ENCODE results near the gene TSC2. TPM values are rescaled to one million over a fixed set of nuclear protein-coding genes. Genes with fewer than 3 reads are reported as not detected.

The TSC2 gene
- total and polyA plus RNA-seq, 8 donors, result 51.0 to 172 (median 83.6) TPM

DNA sequence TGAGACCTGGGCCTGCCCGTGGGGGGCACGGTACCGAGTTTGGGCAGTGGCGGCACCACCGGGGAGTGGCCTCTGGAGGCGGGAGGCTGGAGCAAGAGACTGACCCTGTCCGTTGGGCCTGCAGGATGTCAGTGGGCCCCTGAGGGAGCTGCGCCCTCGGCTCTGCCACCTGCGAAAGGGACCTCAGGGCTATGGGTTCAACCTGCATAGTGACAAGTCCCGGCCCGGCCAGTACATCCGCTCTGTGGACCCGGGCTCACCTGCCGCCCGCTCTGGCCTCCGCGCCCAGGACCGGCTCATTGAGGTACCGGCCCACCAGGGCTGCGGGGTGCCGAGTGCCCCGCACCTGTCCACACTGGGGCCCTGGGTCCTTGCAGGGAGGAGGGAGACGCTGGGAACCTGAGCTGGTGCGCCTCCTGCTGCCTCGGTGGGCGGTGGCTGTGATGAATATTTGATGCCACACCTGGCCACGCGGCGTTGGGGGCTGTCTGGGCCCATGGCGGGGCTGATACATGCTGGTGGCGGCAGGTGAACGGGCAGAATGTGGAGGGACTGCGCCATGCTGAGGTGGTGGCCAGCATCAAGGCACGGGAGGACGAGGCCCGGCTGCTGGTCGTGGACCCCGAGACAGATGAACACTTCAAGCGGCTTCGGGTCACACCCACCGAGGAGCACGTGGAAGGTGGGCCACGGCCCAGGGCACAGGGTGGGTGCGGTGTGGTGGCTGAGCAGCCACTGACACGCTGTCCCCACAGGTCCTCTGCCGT lies 11.4 kb upstream of the TSC2 start:
- Histone ChIP-seq H3K36me3 (no peaks in the 10 kb centered on the region), H3K4me3 (no peak overlapping the region), H3K4me1 (no peaks in the 10 kb centered on the region), H3K27ac (peak overlapping the region; percentile 51 to 84 (median 78)), H3K27me3 (no peaks in the 10 kb centered on the region), H3K9me3 (no peaks in the 10 kb centered on the region)
- FAIRE-seq (no peak), ATAC-seq (no peak), DNase-seq (peak in 2 of 6 donors; percentile 29 to 69)
- WGBS, 2 donors, result 85 to 88% methylated on average over 44 to 47 of the region's 47 CpGs
- TF ChIP-seq, protein P1, sequence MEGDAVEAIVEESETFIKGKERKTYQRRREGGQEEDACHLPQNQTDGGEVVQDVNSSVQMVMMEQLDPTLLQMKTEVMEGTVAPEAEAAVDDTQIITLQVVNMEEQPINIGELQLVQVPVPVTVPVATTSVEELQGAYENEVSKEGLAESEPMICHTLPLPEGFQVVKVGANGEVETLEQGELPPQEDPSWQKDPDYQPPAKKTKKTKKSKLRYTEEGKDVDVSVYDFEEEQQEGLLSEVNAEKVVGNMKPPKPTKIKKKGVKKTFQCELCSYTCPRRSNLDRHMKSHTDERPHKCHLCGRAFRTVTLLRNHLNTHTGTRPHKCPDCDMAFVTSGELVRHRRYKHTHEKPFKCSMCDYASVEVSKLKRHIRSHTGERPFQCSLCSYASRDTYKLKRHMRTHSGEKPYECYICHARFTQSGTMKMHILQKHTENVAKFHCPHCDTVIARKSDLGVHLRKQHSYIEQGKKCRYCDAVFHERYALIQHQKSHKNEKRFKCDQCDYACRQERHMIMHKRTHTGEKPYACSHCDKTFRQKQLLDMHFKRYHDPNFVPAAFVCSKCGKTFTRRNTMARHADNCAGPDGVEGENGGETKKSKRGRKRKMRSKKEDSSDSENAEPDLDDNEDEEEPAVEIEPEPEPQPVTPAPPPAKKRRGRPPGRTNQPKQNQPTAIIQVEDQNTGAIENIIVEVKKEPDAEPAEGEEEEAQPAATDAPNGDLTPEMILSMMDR (IDR thresholded peaks at IDR 0.05), result no peak
- intact Hi-C loops (cut with DNase I), result no loop called here

DNA sequence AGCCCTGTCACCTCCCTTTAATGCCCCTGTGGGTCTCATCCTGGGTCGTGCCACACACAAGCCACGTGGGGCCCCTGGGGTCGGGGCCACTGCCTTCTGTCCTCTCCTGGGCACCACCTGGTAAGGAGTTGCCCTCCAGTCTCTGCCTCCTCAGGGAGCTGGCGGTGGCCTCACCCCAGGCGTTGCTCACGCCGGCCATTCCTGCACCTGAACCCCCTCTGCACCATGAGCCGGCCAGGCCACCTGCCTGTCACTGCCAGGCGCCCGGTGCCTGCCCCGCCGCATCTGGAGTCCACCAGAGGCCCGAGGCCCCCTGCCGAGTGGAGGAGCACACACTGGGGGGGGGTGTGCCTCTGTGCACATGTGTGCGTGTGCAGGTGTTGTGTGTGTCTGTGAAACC lies 10.7 kb upstream of the TSC2 start:
- Histone ChIP-seq H3K27ac (no peak overlapping the region), H3K27me3 (no peaks in the 10 kb centered on the region), H3K4me3 (no peak overlapping the region), H3K9me3 (no peaks in the 10 kb centered on the region), H3K4me1 (no peaks in the 10 kb centered on the region), H3K36me3 (no peaks in the 10 kb centered on the region)
- DNase-seq (no peak), ATAC-seq (no peak), FAIRE-seq (no peak)
- intact Hi-C loops (cut with DNase I), result no loop called here
- 86 to 88% methylated on average over 15 of the region's 15 CpGs for WGBS, 2 donors
- TF ChIP-seq, protein P1 (IDR thresholded peaks at IDR 0.05), result no peak

DNA sequence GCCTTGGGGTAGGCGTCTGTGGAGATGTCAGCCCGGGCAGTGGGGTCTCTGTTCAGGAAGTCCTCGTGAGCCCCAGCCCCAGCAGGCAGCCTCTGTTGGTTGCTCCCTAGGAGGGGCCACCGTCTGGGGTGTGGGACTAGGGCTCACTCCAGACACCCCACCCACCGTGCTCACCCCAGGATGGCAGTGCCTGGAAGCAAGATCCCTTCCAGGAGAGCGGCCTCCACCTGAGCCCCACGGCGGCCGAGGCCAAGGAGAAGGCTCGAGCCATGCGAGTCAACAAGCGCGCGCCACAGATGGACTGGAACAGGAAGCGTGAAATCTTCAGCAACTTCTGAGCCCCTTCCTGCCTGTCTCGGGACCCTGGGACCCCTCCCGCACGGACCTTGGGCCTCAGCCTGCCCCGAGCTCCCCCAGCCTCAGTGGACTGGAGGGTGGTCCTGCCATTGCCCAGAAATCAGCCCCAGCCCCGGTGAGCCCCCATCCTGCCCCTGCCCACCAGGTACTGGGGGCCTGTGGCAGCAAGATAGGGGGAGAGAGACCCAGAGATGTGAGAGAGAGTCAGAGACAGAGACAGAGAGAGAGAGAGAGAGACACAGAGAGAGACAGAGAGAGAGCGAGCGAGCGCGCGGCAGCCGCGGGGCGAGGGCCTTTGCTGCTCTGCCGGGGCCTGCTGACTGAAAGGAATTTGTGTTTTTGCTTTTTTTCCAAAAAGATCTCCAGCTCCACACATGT lies 10.0 kb upstream of the TSC2 start:
- no peaks in the 10 kb centered on the region for H3K36me3 ChIP-seq
- no peak overlapping the region for H3K4me3 ChIP-seq
- FAIRE-seq (no peak), ATAC-seq (no peak), DNase-seq (peak in 2 of 6 donors; percentile 25 to 69)
- intact Hi-C loops (cut with DNase I), result no loop called here
- TF ChIP-seq, protein P1 (IDR thresholded peaks at IDR 0.05), result no peak
- H3K9me3 ChIP-seq, result no peaks in the 10 kb centered on the region
- H3K27me3 ChIP-seq, result no peaks in the 10 kb centered on the region
- 89 to 91% methylated on average over 29 of the region's 29 CpGs for WGBS, 2 donors
- H3K4me1 ChIP-seq, result no peaks in the 10 kb centered on the region
- H3K27ac ChIP-seq, result no peak overlapping the region

DNA sequence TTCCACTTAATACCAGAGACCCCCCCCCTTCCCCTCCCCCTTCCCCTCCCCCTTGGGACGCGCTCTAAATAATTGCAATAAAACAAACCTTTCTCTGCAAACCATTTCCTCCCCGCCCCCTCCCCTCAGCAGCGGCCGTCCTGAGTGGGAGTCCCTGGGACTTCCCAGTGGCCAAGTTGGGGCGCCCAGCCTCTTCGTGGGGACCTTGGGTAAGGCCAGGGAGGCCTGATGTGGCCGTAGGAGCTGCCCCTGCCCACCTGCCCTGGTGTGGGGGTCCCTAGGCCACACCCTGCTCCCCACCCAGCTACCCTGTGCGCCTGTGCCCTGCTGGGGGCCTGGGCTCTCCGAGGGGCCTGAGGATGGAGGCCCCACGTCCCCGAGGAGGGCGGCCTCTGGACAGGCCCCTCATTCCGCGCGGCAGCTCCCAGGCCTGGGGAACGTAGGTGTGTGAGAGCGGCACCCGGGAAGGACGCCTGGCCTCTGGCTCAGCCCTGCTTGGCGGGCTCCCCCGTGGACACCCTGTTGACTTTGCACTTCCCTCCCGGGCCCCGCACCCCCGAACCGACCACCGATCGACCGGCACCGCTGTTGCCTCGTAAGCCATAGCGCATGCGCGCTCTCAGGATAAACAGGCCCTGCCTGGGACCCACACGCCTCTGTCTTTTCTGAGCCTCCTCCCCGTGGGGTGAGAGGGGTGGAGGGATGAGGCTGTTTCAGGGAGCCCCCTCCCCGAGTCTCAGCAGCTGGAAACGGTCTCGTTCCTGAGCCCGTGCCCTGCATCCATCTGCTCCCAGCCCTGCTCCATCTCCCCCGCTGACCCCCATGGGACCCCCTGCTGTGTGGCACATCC lies 9.2 kb upstream of the TSC2 start:
- peak overlapping the region in 3 of 4 donors; percentile 19 to 39 (median 38) for H3K27ac ChIP-seq
- WGBS, 2 donors, result 82 to 84% methylated on average over 40 to 41 of the region's 41 CpGs
- H3K4me1 ChIP-seq, result no peaks in the 10 kb centered on the region
- H3K4me3 ChIP-seq, result no peak overlapping the region
- H3K27me3 ChIP-seq, result no peaks in the 10 kb centered on the region
- intact Hi-C loops (cut with DNase I), result no loop called here
- H3K9me3 ChIP-seq, result no peaks in the 10 kb centered on the region
- TF ChIP-seq, protein P1 (IDR thresholded peaks at IDR 0.05), result no peak
- ATAC-seq, result no peak
- no peaks in the 10 kb centered on the region for H3K36me3 ChIP-seq
- DNase-seq, result peak in 2 of 6 donors; percentile 40 to 79
- no peak for FAIRE-seq

Measured in pancreas (tissue), 10 donors.